GM19467 (cell line): ENCODE data around the gene PCYT2.
A peak's percentile ranks its signal among the peaks of the same experiment; 100 is the strongest.

ENCODE experiments used
- ATAC-seq: cut with Tn5 transposase; IDR thresholded peaks from one replicate; pipeline ENCODE4 v1.9.1; 2021; ENCODE audit warnings: mild to moderate bottlenecking, moderate library complexity; ENCODE audit not compliant: unreplicated experiment

Gene PCYT2

DNA sequence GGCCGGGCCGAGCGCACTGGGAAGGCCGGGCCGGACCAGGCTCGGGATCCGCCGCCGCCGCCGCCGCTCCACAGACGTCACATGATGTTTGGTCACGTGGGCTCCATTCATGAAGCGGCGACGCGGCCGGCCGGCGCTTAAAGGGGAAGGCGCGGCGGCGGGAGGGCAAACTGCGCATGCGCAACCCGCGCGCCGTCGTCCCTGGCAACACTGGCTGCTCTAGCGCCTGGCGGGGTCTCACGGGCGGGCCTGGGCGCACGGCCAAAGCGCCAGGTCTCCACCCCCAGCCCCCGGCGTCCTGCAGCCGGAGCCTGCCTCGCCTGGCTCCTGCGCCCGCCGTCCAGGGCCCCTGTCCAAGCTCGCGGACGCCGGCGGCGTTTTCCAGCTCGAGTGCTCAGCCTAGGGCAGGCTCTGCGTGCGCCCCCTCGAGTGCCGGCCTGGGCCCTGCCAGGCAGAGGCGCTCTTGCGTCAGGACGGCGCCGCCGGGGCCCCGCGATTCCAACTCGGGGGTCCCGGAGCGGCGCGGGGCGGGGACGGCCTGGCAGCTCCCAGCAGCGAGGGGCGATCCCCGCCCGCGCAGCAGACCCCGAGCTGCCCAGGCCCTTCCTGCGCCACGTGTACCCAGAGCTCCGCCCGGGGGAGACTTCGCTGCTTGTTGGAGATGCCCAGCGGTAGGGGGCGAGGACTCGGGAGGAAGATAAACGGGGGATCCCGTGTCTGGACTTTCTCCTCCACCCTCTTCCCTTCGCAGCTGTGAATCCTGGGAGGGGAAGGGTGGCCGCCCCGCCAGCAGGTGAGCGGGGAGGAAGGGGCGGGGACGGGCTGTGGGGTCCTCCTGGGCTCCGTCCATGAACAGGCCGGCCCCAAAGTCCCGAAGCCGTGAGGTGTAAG is 16.7 kb upstream of the PCYT2 start, which contains the start of gene MAFG:
Gene MAFG, minus strand, starts transcription at position 83 of the 891 bp plus-strand sequence. CDS start 4,550 bp downstream, outside the sequence.
- ATAC-seq: peak; percentile 56

DNA sequence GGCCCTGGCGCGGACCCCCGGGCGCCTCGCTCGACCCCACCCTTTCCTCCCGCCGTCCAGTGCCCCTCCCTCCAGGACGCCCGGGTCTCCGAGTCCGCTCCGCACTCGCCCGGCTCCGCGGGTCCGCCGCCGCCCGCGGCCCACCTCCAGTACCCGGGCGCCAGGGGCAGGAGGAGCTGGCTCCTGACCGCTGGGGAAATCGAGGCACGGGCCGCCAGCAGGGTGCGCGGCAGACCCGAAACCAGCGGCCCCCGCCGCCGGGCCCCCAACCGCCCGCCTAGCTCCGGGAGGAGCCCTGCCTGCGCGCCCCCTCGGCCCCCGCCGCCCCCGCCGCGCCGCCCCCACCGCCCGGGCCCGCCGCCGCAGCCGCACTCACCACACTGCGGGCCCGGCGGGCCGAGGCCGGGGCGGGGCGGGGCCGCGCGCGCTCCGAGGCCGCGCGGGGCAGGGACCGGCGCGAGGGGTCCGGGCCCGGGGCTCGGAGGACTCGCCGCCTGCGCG is 16.0 kb upstream of the PCYT2 start:
- peak; percentile 11 for ATAC-seq

DNA sequence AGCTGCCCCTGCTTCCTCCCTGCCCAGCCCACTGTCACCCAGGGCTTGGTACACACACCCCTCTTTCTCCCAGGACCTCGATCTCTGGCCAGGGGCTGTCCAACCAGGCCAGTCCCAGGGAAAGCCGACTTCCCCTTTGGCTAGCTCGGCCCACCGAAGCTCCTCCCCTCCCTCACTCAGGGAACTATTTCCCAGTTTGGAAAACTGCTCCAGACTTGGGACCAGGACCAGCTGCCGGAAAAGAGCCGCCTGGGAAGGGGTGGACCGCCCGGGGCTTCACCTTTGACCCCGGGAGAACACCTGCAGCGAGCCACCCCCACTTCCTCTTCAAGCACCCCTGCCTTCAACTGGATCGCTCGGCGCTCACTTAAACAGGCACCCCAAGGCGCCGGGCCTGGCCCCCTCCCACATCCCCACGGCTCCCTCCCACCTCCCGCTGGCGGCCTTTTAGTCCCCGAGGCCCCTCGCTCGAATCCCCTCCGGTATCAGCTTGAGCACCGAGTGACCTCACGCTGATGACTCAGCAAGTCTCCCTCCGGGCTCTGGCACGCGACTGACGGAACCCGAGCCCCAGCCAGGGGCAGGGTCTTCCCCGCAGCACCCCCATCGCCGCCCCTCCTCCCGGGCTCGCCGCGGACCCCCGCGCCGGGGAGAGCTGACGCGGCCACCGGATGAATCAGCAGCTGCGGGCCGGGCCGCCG is 15.4 kb upstream of the PCYT2 start:
- peak; percentile 17 for ATAC-seq

DNA sequence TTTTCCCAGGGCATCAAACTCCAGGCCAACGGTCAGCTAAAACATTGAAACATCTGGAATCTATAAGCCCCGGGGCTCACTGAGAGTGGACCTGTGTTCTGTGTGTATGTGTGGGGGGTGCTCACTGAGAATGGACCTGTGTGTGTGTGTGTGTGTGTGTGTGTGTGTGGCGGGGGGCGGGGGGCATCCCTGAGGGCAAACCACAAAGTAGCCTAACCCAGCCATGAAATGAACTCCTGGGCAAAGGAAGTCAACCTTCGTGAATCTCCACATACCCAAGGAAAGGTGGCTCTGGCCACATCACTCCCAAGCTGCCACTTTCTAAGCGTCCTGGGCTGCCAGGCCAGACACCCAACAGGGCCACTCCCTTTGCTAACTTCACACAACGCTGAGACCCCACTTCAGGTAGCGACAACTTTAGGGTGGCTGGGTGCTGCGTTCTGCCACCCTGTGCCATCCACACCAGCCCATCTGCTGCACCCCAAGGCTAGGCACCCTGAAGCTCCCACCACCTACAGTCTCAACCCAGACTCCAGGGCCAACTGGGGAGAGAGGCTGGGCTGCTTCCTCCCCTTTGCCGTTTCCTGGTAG is 14.8 kb upstream of the PCYT2 start:
- ATAC-seq: no peak

DNA sequence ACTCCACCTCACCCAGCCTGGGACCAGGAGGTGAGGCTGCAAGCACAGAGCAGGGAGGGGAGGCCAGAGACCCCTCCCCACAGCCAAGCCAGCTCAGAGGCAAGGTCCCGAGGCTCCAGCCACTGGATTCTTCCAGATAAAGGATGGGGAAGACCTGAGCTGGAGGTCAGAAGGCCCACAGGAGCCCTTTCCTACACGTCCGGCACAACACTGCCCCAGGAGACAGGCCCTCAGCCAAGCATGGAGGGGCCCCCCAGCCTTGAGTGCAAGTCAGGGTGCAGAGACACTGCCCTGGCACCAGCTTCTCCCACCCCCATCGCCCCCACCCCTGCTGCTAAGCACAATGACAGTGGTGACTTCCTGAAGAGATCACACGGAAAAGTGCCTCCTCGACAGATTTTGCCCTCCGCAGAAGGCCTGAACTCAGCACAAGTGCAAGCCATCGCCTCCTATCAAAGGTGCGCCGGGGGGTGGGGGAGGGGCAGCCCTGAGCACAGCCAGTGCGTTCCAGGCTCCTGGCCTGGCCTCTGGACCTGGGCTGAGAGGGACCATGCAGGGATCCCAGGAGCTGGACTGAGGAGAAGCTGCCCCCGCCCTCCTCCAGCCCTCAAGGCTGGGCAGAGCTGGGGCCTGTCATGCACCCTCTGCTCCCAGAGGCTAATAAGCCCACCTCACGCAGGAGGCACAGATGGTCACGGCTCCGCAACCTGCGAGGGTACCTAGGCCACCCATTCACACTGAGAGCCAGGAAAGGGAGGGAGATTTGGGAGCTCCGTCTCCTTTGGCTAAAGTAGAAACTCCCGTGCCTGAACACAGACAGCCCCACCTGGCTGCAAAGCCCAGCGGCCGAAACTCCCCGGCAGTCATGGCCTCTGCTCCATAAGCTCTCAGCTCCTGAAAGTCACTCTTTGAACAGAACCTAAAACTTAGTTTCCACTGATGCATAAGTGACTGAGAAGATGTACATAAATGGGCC is 13.6 kb upstream of the PCYT2 start:
- ATAC-seq: no peak

DNA sequence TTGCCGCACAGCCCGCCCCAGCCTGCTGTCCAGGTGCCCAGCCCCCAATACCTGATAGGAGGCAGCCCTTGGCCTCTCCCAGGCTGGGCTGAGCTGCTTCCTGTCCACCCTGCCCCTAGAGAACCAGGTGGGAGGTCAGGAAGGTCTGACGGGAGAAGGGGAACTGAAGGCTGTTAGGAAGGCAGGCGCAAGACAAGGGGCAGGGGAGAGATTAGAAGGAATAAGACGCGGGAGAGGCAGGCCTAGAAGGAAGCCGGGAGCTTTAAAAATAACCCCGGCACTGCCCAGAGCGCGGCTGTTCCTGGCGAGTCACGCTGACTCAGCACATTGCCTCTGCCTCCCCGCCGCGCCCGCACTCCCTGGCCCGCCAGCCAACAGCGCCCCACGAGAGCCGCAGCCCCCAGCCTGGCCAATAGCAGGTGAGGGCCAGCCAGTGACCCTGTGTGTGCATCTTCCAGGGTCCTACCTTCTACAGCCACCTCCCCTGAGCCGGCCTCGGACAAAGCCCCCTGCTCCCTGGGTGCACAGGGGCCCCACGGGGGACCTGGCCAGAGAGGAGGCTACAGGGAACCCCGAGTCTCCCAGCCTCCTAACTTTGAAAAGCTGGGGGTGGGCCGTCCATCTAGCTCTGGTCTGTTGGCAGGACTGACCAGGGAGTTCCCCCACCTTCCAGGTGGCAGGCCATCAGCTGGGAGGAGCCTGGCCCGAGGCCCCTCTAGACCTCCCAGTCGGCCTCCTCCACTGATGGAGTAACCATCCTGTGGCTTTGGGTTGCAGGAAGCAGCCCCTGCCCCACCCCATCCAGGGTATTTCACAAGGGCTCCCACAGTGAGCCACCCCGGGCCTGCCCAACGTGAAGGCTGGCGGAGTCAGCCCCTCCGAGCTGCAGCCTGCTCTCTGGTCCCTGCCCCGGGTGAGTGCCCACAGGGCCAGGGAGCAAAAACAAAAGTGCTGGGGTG is 12.4 kb upstream of the PCYT2 start:
- no peak for ATAC-seq

DNA sequence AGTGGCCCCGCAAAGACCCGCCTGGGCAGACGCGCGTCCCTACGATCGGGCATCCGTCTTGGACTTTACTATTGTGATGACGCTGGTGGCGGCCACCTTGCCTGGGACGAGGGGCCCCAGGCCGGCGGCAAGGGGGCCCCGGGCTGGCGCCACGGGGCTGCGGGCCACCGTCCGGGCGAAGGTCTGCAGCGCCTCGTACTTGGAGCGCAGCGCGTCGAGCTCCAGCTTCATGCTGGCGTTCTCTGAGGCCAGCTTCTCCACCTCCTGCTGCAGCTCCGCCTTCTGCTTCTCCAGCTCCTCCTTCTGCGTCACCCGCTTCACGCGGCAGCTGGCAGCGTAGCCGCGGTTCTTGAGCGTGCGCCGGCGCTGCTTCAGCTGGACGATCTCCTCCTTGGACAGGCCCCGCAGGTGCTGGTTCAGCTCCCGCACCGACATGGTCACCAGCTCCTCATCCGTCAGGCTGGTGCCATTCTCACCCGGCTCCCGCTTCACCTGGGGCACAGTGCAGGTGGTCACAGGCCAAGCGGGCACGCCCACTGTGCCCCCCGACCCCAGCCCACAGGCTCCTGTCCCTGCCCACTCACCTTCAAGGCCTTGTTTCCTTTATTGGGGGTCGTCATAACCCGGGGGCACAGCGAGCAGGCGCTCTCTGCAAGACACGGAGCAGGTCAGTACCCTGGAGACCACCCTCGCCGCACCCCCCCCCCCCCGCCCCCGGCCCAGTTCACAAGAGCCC is 11.5 kb upstream of the PCYT2 start:
- no peak for ATAC-seq

DNA sequence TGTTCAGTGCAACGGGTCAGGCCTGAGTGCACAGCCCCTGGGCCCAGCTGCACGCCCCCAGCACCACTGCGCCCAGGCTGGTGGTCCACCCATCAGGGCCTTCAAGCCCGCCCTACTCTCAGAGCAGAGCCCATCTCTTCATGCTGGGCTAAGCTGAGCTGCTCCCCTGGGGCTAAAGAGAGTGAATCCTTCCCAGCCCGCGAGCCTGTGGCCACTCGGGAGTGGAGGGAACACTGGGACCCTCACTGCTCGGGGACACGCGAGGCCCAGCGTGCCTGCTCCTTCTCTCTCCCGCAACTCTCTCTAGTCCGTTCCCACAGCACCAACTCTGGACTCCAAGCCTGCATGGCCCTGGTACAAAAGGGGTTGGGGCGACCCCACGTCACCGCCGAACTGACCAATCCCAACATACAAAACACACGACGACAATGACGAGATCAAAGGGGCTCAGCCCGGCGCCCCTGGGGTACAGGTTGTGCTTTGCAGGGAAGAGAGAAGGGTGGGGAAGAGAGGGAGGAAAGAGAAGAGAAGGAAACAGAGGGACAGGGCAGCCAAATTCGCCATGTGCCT is 10.9 kb upstream of the PCYT2 start:
- no peak for ATAC-seq

DNA sequence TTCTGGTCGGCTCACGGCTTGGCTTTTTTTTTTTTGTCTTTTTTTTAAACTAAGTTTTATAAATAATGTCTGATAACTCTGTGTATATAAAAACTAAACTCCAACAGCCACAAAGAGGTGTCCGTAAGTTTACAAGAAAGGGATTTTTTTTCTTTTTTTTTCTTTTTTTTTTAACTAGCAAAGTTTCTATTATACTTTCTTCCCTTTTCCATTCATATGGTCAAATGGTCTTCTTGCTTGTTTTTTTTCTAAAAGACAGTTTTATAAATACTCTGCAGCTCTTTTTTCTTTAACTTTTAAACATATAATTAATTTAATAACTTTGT is 10.3 kb upstream of the PCYT2 start:
- ATAC-seq: no peak

DNA sequence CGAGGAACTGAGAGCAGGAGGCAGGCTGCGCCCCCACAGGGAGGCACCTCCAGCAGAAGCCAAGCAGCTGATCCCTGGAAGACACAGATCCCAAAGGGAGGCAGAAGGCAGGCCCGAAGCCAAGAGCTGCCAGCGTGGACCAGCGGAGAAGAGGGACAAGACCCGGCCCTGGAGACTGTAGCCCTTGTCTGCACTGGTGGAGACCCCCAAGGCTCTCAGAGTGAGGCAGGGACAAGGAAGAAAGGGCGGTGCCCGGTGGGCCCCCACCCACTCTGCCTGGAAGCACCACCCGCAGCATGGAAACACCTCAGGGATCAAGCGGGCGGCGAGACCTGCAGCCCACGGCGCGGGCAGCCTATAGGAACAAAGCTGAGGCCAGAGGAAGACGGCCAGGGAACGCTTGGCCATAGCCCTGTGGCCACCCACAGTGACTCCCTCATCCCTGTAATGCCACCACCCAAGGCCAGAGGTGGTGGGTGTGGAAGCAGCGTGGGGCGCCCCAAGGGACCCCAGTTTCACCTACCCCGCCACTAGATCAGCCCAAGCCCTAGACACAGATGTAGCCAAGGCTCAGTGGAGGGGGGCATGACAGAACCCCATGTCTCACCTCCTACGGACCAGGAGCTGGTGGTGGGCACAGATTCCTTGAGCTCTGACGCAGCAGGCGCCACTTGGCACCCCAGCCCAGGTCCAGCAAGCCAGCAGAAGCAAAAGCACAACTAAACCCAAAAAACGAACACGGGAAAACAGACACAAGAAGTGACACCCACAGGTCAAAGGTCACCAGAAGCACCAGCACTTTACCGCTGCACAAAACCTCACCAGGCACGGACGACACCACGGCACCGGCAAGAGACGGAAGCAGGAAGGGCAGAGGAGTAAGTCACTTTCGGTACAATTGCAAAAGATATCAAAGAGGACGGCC is 9.7 kb upstream of the PCYT2 start:
- ATAC-seq: no peak

DNA sequence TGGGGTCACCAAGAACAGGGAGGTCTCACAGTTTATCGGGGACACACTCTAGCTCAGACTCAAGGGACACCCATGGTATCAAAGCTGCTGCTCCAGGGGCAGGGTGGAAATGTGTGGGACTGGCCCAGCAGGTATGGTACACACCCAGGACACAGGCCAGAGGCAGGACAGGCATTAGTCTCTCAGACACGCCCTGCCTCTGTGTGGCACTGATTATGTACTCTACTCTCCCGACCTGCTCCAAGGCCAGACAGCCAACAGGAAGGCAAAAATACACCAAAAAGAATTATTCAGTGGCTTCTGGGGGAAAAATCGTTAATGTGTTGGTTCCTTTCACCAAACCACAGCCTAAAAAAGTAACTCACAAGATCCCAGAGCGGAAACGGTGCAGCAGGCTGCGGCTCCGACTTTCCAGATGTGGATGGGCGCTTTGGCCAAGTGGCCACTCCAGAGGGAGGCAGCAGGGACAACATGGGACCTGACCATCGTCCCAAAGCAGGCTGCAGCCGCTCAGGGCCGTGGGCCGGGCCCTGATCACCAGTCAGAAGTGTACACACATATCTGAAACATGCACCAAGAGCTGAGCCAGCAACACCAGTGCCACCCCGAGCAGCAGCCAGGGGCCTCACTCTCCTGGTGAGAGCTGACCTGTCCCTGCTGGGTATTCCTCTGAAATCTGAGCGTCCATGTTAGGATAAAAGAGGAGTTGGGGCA is 7.8 kb upstream of the PCYT2 start:
- ATAC-seq: no peak

DNA sequence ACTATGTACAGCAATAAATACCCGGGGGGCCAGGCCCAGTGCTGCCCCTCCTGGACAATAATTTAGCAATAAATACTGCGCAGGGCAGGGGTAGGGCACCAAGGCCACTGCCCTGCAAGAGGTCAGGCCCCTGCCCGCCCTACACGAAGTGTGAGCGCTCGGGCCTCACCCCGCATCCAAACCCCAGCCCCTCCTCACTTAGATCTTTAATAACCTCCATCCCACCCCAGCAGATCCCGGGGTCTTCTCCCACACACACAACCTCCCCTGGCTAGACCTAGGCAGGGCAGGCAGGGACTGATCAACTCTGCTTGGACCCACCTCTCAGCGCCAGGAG is 7.1 kb upstream of the PCYT2 start:
- ATAC-seq: peak; percentile 20

DNA sequence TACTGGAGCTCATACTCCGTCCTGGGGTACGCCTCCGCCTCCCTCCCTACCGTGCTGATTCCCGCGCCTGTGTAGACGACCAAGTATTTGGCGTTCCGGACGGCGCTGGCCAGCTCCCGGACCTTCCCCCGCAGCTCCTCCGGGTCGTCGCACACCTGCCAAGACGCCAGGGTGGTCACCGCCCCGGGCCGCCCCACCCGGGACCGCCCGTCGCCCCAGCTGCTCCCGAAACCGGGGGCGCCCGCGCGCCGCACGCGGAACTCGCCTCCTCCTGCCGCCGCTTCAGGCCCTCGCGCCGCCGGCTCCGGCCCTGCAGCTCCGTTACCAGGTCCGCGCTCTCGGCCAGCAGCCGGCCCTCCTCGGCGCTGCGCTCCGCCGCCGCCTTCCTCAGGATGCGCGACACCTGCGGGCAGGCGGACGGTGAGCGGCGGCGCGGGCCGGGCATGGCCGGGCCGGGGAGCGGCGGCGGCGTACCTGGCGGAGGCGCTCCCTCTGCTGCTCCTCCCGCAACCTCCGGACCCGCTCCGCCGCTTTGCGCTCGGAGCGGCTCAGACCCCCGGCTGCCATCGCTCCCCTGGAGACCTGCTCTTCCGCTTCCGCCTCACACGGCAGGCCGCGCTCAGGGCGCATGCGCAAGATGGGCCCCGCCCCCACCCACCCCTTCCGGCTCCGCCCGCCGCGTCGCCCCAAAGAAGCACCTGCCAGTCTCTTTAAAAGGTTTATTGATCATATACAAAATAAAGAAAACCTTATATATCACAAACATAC is 6.5 kb upstream of the PCYT2 start, which contains the start of gene SIRT7:
Gene SIRT7, minus strand, starts transcription at position 612 of the 768 bp plus-strand sequence. Its CDS starts 45 bp downstream, at position 567.
- peak; percentile 63 for ATAC-seq

DNA sequence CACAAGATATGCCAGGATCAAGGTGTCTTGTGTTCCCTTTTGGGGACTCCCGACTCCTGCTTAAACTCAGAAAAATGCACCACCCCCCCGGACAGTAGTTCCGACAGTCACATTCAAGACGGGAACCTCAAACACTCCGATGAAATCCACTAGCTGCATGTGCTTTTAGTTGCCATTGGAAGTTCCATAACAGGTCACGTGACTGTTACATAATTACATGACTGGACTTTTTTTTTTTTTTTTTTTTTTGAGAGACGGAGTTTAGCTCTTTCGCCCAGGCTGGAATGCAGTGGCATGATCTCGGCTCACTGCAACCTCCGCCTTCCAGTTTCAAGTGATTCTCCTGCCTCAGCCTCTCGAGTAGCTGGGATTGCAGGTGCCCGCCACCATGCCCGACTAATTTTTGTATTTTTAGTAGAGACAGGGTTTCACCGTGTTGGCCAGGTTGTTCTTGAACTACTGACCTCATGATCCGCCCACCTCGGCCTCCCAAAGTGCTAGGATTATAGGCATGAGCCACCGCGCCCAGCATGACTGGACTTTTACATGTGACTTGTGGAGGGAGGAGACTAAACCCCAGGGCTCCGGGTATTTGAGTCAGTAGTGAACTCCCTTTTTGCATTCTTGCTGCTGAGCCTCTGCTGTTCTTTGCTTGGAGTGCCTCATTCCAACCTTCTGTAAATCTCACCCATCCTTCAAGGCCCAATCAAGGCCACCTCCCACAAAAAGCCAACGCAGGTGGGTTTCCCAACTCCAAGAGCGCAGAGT is 5.2 kb upstream of the PCYT2 start:
- ATAC-seq: no peak

DNA sequence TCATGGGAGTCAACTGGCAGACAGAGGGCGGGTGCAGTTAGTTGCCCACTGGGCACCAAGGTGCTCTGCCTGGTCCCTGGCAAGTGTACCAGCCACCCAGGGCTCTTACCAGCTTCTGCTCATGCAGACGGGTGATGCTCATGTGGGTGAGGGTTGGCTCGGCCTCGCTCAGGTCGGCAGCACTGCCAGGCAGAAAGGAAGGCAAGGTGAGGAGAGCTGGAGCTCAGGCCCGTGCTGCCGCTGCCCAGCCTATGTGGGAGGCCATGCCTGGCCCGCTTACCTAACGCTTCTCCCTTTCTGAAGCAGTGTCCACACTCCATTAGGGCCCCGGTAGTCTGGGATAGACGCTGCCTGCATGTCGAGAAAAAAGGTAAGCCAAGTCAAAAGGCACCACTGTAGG is 4.1 kb upstream of the PCYT2 start:
- no peak for ATAC-seq
